Skin epidermis (tissue), 12 donors: Measurements from ENCODE around the gene NOXA1.

ENCODE experiments used
- H3K27ac ChIP-seq, 21 experiments: fragments of 200-600 bp; sonication (generic) in 11 of 21; one replicate each; pipeline ENCODE4 v1.5.0; 2020; ENCODE audit warnings: mild to moderate bottlenecking in 3 of 21, inconsistent platforms in 2 of 21, moderate library complexity in 2 of 21
- H3K4me3 ChIP-seq, 7 experiments: fragments of 200-600 bp; sonication (generic) in 2 of 7; one replicate each; pipeline ENCODE4 v1.5.0; 2020; ENCODE audit warnings: inconsistent platforms in 2 of 7, mild to moderate bottlenecking in 2 of 7, moderate library complexity in 1 of 7

NOXA1 gene

GRCh38 chr9:137435381-137435891, 12.2 kb downstream of the NOXA1 start:
- no peak overlapping the region for H3K4me3 ChIP-seq
- no peak overlapping the region for H3K27ac ChIP-seq

GRCh38 chr9:137435980-137436760, 13.0 kb downstream of the NOXA1 start:
- Histone ChIP-seq H3K4me3 (no peak overlapping the region), H3K27ac (no peak overlapping the region)

- Histone ChIP-seq H3K27ac (no peak overlapping the region), H3K4me3 (no peak overlapping the region)
Observed at GRCh38 chr9:137436761-137437600, 13.8 kb downstream of the NOXA1 start.

- no peak overlapping the region for H3K27ac ChIP-seq
- no peak overlapping the region for H3K4me3 ChIP-seq
Observed at GRCh38 chr9:137437691-137438590, 14.7 kb downstream of the NOXA1 start.

GRCh38 chr9:137438591-137439157, 15.5 kb downstream of the NOXA1 start:
- no peak overlapping the region for H3K27ac ChIP-seq
- no peak overlapping the region for H3K4me3 ChIP-seq

- no peak overlapping the region for H3K4me3 ChIP-seq
- no peak overlapping the region for H3K27ac ChIP-seq
Observed at GRCh38 chr9:137439158-137439714, 16.0 kb downstream of the NOXA1 start.

GRCh38 chr9:137441289-137441934, 18.2 kb downstream of the NOXA1 start, which contains the start of gene ENTPD8:
Gene ENTPD8 (minus strand): TSS chr9:137441357. CDS start chr9:137438285, 3,072 bp downstream.
- peak within 1 kb of the TSS in 5 of 7 experiments; percentile 7 to 38 (median 20) for H3K4me3 ChIP-seq
- H3K27ac ChIP-seq = no peak within 1 kb of the TSS

- H3K27ac ChIP-seq = no peak overlapping the region
- peak overlapping the region in 4 of 7 experiments; percentile 7 to 38 (median 26) for H3K4me3 ChIP-seq
Observed at GRCh38 chr9:137441935-137442321, 18.7 kb downstream of the NOXA1 start.

- Histone ChIP-seq H3K4me3 (no peak overlapping the region), H3K27ac (no peak overlapping the region)
Observed at GRCh38 chr9:137444106-137444790, 21.1 kb downstream of the NOXA1 start.

- no peak overlapping the region for H3K4me3 ChIP-seq
- H3K27ac ChIP-seq = no peak overlapping the region
Observed at GRCh38 chr9:137445275-137445807, 22.1 kb downstream of the NOXA1 start.

- peak overlapping the region in 1 of 21 experiments; percentile 44 for H3K27ac ChIP-seq
- H3K4me3 ChIP-seq = no peak overlapping the region
Observed at GRCh38 chr9:137445930-137446431, 22.8 kb downstream of the NOXA1 start.

GRCh38 chr9:137446851-137447471, 23.8 kb downstream of the NOXA1 start:
- H3K4me3 ChIP-seq = no peak overlapping the region
- peak overlapping the region in 3 of 21 experiments; percentile 14 to 44 (median 24) for H3K27ac ChIP-seq

- H3K27ac ChIP-seq = peak overlapping the region in 2 of 21 experiments; percentile 24 to 28
- H3K4me3 ChIP-seq = no peak overlapping the region
Observed at GRCh38 chr9:137447722-137448601, 24.8 kb downstream of the NOXA1 start.

GRCh38 chr9:137448602-137448962, 25.4 kb downstream of the NOXA1 start:
- no peak overlapping the region for H3K4me3 ChIP-seq
- H3K27ac ChIP-seq = no peak overlapping the region

GRCh38 chr9:137449081-137449844, 26.1 kb downstream of the NOXA1 start:
- H3K27ac ChIP-seq = no peak overlapping the region

More at GRCh38 chr9:137449081-137449844, 26.1 kb downstream of the NOXA1 start:
- no peak overlapping the region for H3K4me3 ChIP-seq
